ENCODE results near the gene EML6. TPM values are rescaled to one million over a fixed set of nuclear protein-coding genes. Genes with fewer than 3 reads are reported as not detected.

The EML6 gene
- total RNA-seq, 1 experiment from 2014 or later: 15.7 TPM

GRCh38 chr2:54770676-54771075, 47.2 kb downstream of the EML6 start:
- H3K4me3 ChIP-seq (ENCODE audit: low read length): no peak overlapping the region
- peak overlapping the region; percentile 92 for H3K27ac ChIP-seq (ENCODE audit: low read length)
- H2AFZ ChIP-seq (ENCODE audit: low read length): no peak overlapping the region
- intact Hi-C loops (cut with micrococcal nuclease): loop anchor here (1.0 to 5.0 kb wide), 2 partner anchors 8 to 277 kb away; no protein-coding TSS in a partner anchor
- peak overlapping the region; percentile 60 for H3K9ac ChIP-seq (ENCODE audit: low read length)
- peak overlapping the region; percentile 21 for H3K4me2 ChIP-seq (ENCODE audit: low read length)
- peaks cover 9% of the 10 kb centered on the region for H3F3A ChIP-seq (ENCODE audit: low read length, unreplicated experiment)
- CTCF ChIA-PET: no interaction called here
- no peaks in the 10 kb centered on the region for H3K9me2 ChIP-seq (replicated peaks; ENCODE audit: low read length)
- no peaks in the 10 kb centered on the region for H3K36me3 ChIP-seq (ENCODE audit: low read depth, low read length)
- H3K79me2 ChIP-seq (ENCODE audit: low read length): no peaks in the 10 kb centered on the region
- no peaks in the 10 kb centered on the region; the same call in 1 of the 2 replicates for H3K9me3 ChIP-seq (ENCODE audit: low read length)
- no TSS peak for BruUV-seq (replicated peaks)
- POLR2A ChIA-PET (ENCODE audit: unreplicated experiment): no interaction called here
- ATAC-seq: no peak
- TF ChIP-seq, protein P1, sequence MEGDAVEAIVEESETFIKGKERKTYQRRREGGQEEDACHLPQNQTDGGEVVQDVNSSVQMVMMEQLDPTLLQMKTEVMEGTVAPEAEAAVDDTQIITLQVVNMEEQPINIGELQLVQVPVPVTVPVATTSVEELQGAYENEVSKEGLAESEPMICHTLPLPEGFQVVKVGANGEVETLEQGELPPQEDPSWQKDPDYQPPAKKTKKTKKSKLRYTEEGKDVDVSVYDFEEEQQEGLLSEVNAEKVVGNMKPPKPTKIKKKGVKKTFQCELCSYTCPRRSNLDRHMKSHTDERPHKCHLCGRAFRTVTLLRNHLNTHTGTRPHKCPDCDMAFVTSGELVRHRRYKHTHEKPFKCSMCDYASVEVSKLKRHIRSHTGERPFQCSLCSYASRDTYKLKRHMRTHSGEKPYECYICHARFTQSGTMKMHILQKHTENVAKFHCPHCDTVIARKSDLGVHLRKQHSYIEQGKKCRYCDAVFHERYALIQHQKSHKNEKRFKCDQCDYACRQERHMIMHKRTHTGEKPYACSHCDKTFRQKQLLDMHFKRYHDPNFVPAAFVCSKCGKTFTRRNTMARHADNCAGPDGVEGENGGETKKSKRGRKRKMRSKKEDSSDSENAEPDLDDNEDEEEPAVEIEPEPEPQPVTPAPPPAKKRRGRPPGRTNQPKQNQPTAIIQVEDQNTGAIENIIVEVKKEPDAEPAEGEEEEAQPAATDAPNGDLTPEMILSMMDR (conservative IDR thresholded peaks at IDR 0.05; ENCODE audit: low read depth, low read length): no peak
- no peak for TF ChIP-seq EZH2phosphoT487 (IDR thresholded peaks at IDR 0.05; ENCODE audit: borderline replicate concordance, low read length)
- no peak for TF ChIP-seq EZH2 (IDR thresholded peaks at IDR 0.05; ENCODE audit: low read length, unreplicated experiment)
- H4K20me1 ChIP-seq (ENCODE audit: low read length): no peaks in the 10 kb centered on the region
- peaks cover 41% of the 10 kb centered on the region for H3K4me1 ChIP-seq (ENCODE audit: insufficient read depth, low read length)
- peak; percentile 11 for DNase-seq
- H3K27me3 ChIP-seq (ENCODE audit: low read length): no peaks in the 10 kb centered on the region

DNA sequence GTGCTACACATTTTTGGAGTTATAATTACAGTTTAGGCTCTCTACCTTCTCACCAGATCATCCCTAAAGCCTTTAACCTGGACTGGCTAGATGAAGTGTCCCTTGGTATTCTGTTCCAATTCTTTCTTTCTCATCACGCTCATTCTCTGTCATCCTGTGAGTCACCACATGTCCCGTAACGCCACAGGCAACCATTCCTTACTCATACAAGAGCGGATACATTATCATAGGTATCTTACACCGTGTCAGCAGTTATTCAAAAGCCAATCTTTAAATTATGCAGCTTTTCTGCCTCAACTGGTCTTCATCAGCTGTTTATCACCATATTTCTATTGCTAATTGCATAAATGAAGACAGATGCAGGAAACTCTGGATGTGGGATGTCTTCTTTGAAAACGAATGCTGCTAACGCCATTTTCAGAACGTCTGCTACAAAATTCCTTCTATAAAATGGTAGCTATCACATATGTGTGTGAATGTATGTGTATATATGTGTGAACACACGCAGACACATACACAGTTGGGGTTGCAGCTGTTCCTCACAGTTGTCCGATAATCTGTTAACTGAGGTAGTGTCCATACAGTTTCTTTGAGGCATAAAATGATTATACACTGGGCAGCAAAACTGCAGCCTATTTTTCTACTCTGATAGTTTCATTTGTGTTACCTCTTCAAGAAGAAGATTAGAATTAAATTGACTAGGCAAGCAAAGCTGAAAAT, 47.9 kb downstream of the EML6 start:
- Histone ChIP-seq H3K9ac (ENCODE audit: low read length) (peak overlapping the region; percentile 66), H3K27ac (ENCODE audit: low read length) (peak overlapping the region; percentile 92), H3K4me2 (ENCODE audit: low read length) (peak overlapping the region; percentile 75), H3K9me3 (ENCODE audit: low read length) (no peaks in the 10 kb centered on the region; the same call in 1 of the 2 replicates), H3K36me3 (ENCODE audit: low read depth, low read length) (no peaks in the 10 kb centered on the region), H2AFZ (ENCODE audit: low read length) (no peak overlapping the region), H3K4me3 (ENCODE audit: low read length) (peak overlapping the region; percentile 19; the same call in 1 of the 2 replicates), H3K4me1 (ENCODE audit: insufficient read depth, low read length) (peaks cover 41% of the 10 kb centered on the region), H4K20me1 (ENCODE audit: low read length) (no peaks in the 10 kb centered on the region), H3F3A (ENCODE audit: low read length, unreplicated experiment) (peaks cover 9% of the 10 kb centered on the region), H3K27me3 (ENCODE audit: low read length) (no peaks in the 10 kb centered on the region), H3K79me2 (ENCODE audit: low read length) (no peaks in the 10 kb centered on the region), H3K9me2 (replicated peaks; ENCODE audit: low read length) (no peaks in the 10 kb centered on the region)
- intact Hi-C loops (cut with micrococcal nuclease): loop anchor here (1.0 to 5.0 kb wide), 2 partner anchors 9 to 276 kb away; no protein-coding TSS in a partner anchor
- ATAC-seq (peak; percentile 76), DNase-seq (peak; percentile 94)
- TF ChIP-seq EZH2 (IDR thresholded peaks at IDR 0.05; ENCODE audit: low read length, unreplicated experiment): no peak
- no peak for TF ChIP-seq EZH2phosphoT487 (IDR thresholded peaks at IDR 0.05; ENCODE audit: borderline replicate concordance, low read length)
- TF ChIP-seq, protein P1 (conservative IDR thresholded peaks at IDR 0.05; ENCODE audit: low read depth, low read length): no peak
- CTCF ChIA-PET: interaction anchor here (1.5 kb wide), 1 partner anchor 43 kb away, joined by 5 read pairs; no protein-coding TSS in a partner anchor
- POLR2A ChIA-PET (ENCODE audit: unreplicated experiment): no interaction called here
- BruUV-seq (replicated peaks): TSS peak; percentile 30
